ENCODE data around the gene MS4A15. TPM values are rescaled to one million over a fixed set of nuclear protein-coding genes. Genes with fewer than 3 reads are reported as not detected.
"Not testable (repeated sequence)": the region's sequence is repeated elsewhere in the genome, so short reads cannot be mapped to it uniquely, and the experiment has no call there.

Gene MS4A15
- polyA plus RNA-seq, 1 experiment = not detected

- no peak for TF ChIP-seq CTCF (IDR thresholded peaks at IDR 0.05; ENCODE audit: insufficient read depth, low read depth, low read length)
- ChIA-PET POLR2A (no interaction called here), CTCF (interaction anchor here (1.2 kb wide), 1 partner anchor 15 kb away, joined by 5 read pairs; no protein-coding TSS in a partner anchor)
- Histone ChIP-seq H3K27me3 (ENCODE audit: control insufficient read depth, insufficient read depth, low read length) (peaks cover 3% of the 10 kb centered on the region), H3K4me3 (ENCODE audit: low read depth, low read length) (no peak overlapping the region), H3K36me3 (ENCODE audit: control insufficient read depth, insufficient read depth, low read length) (no peaks in the 10 kb centered on the region)
- no peak for DNase-seq (ENCODE audit: low read depth)
Measured at GRCh38 chr11:60816590-60817157, 60.0 kb downstream of the MS4A15 start.

GRCh38 chr11:60818057-60818456 is 61.4 kb downstream of the MS4A15 start:
- ChIA-PET CTCF (interaction anchor here (29.2 kb wide), 1 partner anchor 76 kb away, joined by 716 read pairs; the partner anchor contains the start of gene PRPF19), POLR2A (no interaction called here)
- Histone ChIP-seq H3K4me3 (ENCODE audit: low read depth, low read length) (no peak overlapping the region), H3K27me3 (ENCODE audit: control insufficient read depth, insufficient read depth, low read length) (peaks cover 4% of the 10 kb centered on the region; the same call in 1 of the 2 replicates), H3K36me3 (ENCODE audit: control insufficient read depth, insufficient read depth, low read length) (no peaks in the 10 kb centered on the region)
- no peak for TF ChIP-seq CTCF (IDR thresholded peaks at IDR 0.05; ENCODE audit: insufficient read depth, low read depth, low read length)
- no peak for DNase-seq (ENCODE audit: low read depth)

- no peak overlapping the region for H3K4me3 ChIP-seq (ENCODE audit: low read depth, low read length)
- ChIA-PET CTCF (interaction anchor here (0.7 to 29.2 kb wide), 5 partner anchors 10 to 227 kb away, joined by 3 to 716 read pairs (median 4); partner anchors contain the start of gene PRPF19), POLR2A (no interaction called here)
- DNase-seq (ENCODE audit: low read depth) = no peak
- H3K36me3 ChIP-seq (ENCODE audit: control insufficient read depth, insufficient read depth, low read length) = no peaks in the 10 kb centered on the region
- peaks cover 6% of the 10 kb centered on the region; the same call in 1 of the 2 replicates for H3K27me3 ChIP-seq (ENCODE audit: control insufficient read depth, insufficient read depth, low read length)
- no peak for TF ChIP-seq CTCF (IDR thresholded peaks at IDR 0.05; ENCODE audit: insufficient read depth, low read depth, low read length)
Measured at GRCh38 chr11:60821827-60822599, 65.3 kb downstream of the MS4A15 start.

GRCh38 chr11:60823745-60824306 is 67.2 kb downstream of the MS4A15 start:
- H3K4me3 ChIP-seq (ENCODE audit: low read depth, low read length); H3K36me3 ChIP-seq (ENCODE audit: control insufficient read depth, insufficient read depth, low read length); DNase-seq (ENCODE audit: low read depth); POLR2A ChIA-PET: not testable (repeated sequence)
- CTCF ChIA-PET = interaction anchor here (29.2 kb wide), 1 partner anchor 70 kb away, joined by 716 read pairs; the partner anchor contains the start of gene PRPF19
- H3K27me3 ChIP-seq (ENCODE audit: control insufficient read depth, insufficient read depth, low read length) = peaks cover 13% of the 10 kb centered on the region; the same call in 1 of the 2 replicates

- Histone ChIP-seq H3K36me3 (ENCODE audit: control insufficient read depth, insufficient read depth, low read length) (no peaks in the 10 kb centered on the region), H3K4me3 (ENCODE audit: low read depth, low read length) (no peak overlapping the region), H3K27me3 (ENCODE audit: control insufficient read depth, insufficient read depth, low read length) (peaks cover 13% of the 10 kb centered on the region; the same call in 1 of the 2 replicates)
- ChIA-PET CTCF (interaction anchor here (29.2 kb wide), 1 partner anchor 69 kb away, joined by 716 read pairs; the partner anchor contains the start of gene PRPF19), POLR2A (no interaction called here)
- no peak for DNase-seq (ENCODE audit: low read depth)
- TF ChIP-seq CTCF (IDR thresholded peaks at IDR 0.05; ENCODE audit: insufficient read depth, low read depth, low read length) = no peak
Measured at GRCh38 chr11:60825118-60825517, 68.5 kb downstream of the MS4A15 start.

Measured in BJ (cell line).